CD4-positive, alpha-beta memory T cell (primary cell): ENCODE measurements around the gene MINDY2. TPM values are rescaled to one million over a fixed set of nuclear protein-coding genes. Genes with fewer than 3 reads are reported as not detected.
A peak's percentile ranks its signal among the peaks of the same experiment; 100 is the strongest.
"Not testable (repeated sequence)": the region's sequence is repeated elsewhere in the genome, so short reads cannot be mapped to it uniquely, and the experiment has no call there.

Experiments
- CTCF ChIA-PET: fragments of 350-600 bp; sonication (Branson Sonifier 250); formaldehyde crosslinking; loops from one replicate; lab custom pipeline; 2021; ENCODE audit warnings: inconsistent platforms; ENCODE audit not compliant: partially characterized antibody; lab: Charles Lee
- POLR2A ChIA-PET: fragments of 350-600 bp; sonication (Branson Sonifier 250); formaldehyde crosslinking; loops from one replicate; lab custom pipeline; 2021; ENCODE audit not compliant: partially characterized antibody; lab: Charles Lee
- DNase-seq, 5 donors: peaks; one replicate each; pipeline versions ENCODE4 v3.0.0 to v3.0.0-alpha.2; 2020 to 2022; ENCODE audit warnings: mixed read lengths in 1 of 5
- H3K27ac ChIP-seq: one replicate; pipeline ENCODE4 v1.7.0; 2013; ENCODE audit warnings: low read depth, low read length
- H3K27me3 ChIP-seq: 2 replicates; pipeline ENCODE4 v1.7.0; 2013; ENCODE audit warnings: mild to moderate bottlenecking, low read length, moderate library complexity; ENCODE audit not compliant: insufficient read depth
- H3K36me3 ChIP-seq: 2 replicates; pipeline ENCODE4 v1.7.0; 2013; ENCODE audit warnings: mild to moderate bottlenecking, low read length, moderate library complexity; ENCODE audit not compliant: insufficient read depth
- H3K4me1 ChIP-seq: 2 replicates; pipeline ENCODE4 v1.7.0; 2013; ENCODE audit warnings: mild to moderate bottlenecking, low read length, moderate library complexity; ENCODE audit not compliant: insufficient read depth
- H3K4me3 ChIP-seq, 2 donors: one replicate each; pipeline ENCODE4 v1.7.0; 2013; ENCODE audit warnings: low read length in 2 of 2, mild to moderate bottlenecking in 1 of 2
- H3K9me3 ChIP-seq, 2 donors: one replicate each; pipeline ENCODE4 v1.7.0; 2013; ENCODE audit warnings: low read length in 2 of 2, control low read depth in 1 of 2; ENCODE audit not compliant: control insufficient read depth in 1 of 2
- H3K27ac Mint-ChIP-seq, 7 donors: one replicate each; pipeline ENCODE4 v1.8.0; 2020 to 2021; ENCODE audit warnings: mixed read lengths in 7 of 7, mild to moderate bottlenecking in 6 of 7, inconsistent platforms in 3 of 7, moderate library complexity in 3 of 7
- H3K27me3 Mint-ChIP-seq, 2 donors: one replicate each; pipeline ENCODE4 v1.8.0; 2020 to 2021; ENCODE audit warnings: mixed read lengths in 2 of 2
- H3K36me3 Mint-ChIP-seq, 2 donors: one replicate each; pipeline ENCODE4 v1.8.0; 2020 to 2021; ENCODE audit warnings: mixed read lengths in 2 of 2, inconsistent platforms in 1 of 2, mild to moderate bottlenecking in 1 of 2
- H3K4me1 Mint-ChIP-seq, 4 donors: one replicate each; pipeline ENCODE4 v1.8.0; 2020 to 2021; ENCODE audit warnings: mixed read lengths in 4 of 4, mild to moderate bottlenecking in 1 of 4
- H3K4me3 Mint-ChIP-seq, 8 donors: one replicate each; pipeline ENCODE4 v1.8.0; 2020 to 2021; ENCODE audit warnings: mixed read lengths in 8 of 8, mild to moderate bottlenecking in 7 of 8, moderate library complexity in 6 of 8, inconsistent platforms in 3 of 8
- H3K9me3 Mint-ChIP-seq, 8 donors: one replicate each; pipeline ENCODE4 v1.8.0; 2020 to 2021; ENCODE audit warnings: mixed read lengths in 8 of 8, mild to moderate bottlenecking in 5 of 8, inconsistent platforms in 3 of 8, moderate library complexity in 1 of 8
- intact Hi-C: fragments of 100-400 bp; cut with micrococcal nuclease; formaldehyde crosslinking; loops from one replicate; pipeline ENCODE4 v1.15.1; 2023
- polyA plus RNA-seq, 2 donors: library from polyadenylated mRNA; unstranded; fragments of 300-500 nt; fragmentation: Illumina TruSeq; gene quantifications; one replicate each; pipeline ENCODE4 v1.2.3, GENCODE V29; 2021
- total RNA-seq, 2 experiments: library from RNA; stranded (reverse); gene quantifications; one replicate each; pipeline ENCODE4 v1.2.3, GENCODE V29; 2021

Gene MINDY2
- total and polyA plus RNA-seq, 4 experiments from 2014 or later = 15.4 to 20.5 (median 16.7) TPM

DNA sequence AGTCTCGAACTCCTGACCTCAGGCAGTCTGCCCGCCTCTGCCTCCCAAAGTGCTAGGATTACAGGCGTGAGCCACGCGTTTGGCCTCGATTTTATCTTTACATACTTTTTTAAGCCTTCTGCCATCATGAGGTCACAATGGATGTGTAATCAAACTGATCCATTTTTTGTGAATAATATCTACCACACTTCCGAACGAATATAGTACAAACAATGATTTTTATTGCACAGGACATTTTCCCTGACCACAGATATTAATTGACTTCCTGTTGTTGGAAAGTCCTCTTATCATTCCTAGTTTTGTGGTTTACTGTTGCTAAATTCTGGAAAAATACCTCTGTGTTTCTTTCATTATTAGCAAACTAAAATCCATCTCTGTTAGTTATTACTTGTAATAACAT, 68.9 kb downstream of the MINDY2 start:
- H3K4me3 Mint-ChIP-seq = no peak overlapping the region
- peaks cover 14 to 18% of the 10 kb centered on the region in 2 donors for H3K36me3 Mint-ChIP-seq
- intact Hi-C loops = no loop called here
- Histone ChIP-seq H3K27ac (no peak overlapping the region), H3K4me1 (no peaks in the 10 kb centered on the region), H3K9me3 (no peaks in the 10 kb centered on the region), H3K27me3 (no peaks in the 10 kb centered on the region), H3K4me3 (no peak overlapping the region), H3K36me3 (peaks cover 8% of the 10 kb centered on the region)
- H3K4me1 Mint-ChIP-seq = no peaks in the 10 kb centered on the region
- CTCF ChIA-PET = interaction anchor here (0.9 kb wide), 1 partner anchor 10 kb away, joined by 3 read pairs; no protein-coding TSS in a partner anchor
- no peaks in the 10 kb centered on the region for H3K9me3 Mint-ChIP-seq
- H3K27ac Mint-ChIP-seq = no peak overlapping the region
- DNase-seq = no peak
- H3K27me3 Mint-ChIP-seq = no peaks in the 10 kb centered on the region
- POLR2A ChIA-PET = no interaction called here

DNA sequence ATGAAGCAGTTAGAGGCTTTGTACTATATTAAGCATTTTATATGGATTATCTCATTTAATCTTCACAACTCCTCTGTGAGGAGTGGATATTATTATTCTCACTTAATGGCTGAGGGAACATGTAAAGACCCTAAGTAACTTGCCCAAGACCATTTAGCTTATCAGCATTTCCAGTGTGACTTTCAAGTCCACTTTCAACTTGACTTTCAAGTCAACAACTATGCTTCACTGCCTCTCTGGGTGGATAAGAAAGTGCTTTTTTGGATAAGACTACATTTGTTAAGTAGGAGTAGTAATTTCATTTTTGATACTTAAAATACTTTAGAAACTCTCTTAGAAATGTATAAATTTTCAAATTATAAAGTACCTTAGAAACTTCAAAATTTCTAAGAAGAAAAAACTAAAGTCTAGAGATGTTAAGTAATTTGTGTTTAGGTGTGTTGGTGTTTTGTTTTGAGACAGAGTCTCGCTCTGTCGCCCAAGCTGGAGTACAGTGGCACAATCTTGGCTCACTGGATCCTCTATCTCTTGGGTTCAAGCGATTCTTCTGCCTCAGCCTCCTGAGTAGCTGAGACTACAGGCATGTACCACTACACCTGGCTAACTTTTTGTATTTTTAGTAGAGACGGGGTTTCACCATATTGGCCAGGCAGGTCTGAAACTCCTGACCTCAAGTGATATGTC, 71.8 kb downstream of the MINDY2 start:
- no peak for DNase-seq
- CTCF ChIA-PET = no interaction called here
- Histone ChIP-seq H3K9me3 (no peaks in the 10 kb centered on the region), H3K27me3 (no peaks in the 10 kb centered on the region), H3K4me1 (no peaks in the 10 kb centered on the region), H3K36me3 (peaks cover 8% of the 10 kb centered on the region), H3K4me3 (no peak overlapping the region), H3K27ac (no peak overlapping the region)
- Mint-ChIP-seq H3K27ac (no peak overlapping the region), H3K9me3 (no peaks in the 10 kb centered on the region), H3K4me1 (no peaks in the 10 kb centered on the region), H3K36me3 (peaks cover 25 to 26% of the 10 kb centered on the region in 2 donors), H3K4me3 (no peak overlapping the region), H3K27me3 (no peaks in the 10 kb centered on the region)
- intact Hi-C loops = no loop called here
- POLR2A ChIA-PET = no interaction called here

DNA sequence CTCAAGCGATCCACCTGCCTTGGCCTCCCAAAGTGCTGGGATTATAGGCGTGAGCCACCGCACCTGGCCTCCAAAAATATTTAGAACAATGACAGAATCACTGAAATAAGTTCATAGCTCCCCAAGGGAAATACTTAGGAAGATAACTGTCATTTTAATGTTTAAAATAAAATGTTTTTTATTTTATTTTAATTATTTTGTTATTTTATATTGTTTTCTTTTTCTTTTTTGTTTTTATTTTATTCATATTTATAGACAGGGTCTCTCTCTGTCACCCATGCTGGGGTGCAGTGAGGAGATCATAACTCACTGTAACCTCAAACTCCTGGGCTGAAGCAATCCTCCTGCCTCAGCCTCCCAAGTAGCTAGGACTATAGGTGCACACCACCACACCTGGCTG, 80.1 kb downstream of the MINDY2 start:
- H3K27ac ChIP-seq, H3K4me1 ChIP-seq, H3K9me3 Mint-ChIP-seq, intact Hi-C loops, H3K4me1 Mint-ChIP-seq, H3K4me3 Mint-ChIP-seq, H3K27me3 ChIP-seq, H3K9me3 ChIP-seq, H3K27me3 Mint-ChIP-seq, H3K4me3 ChIP-seq, POLR2A ChIA-PET, DNase-seq: not testable (repeated sequence)
- H3K36me3 ChIP-seq = peaks cover 12% of the 10 kb centered on the region
- Mint-ChIP-seq H3K36me3 (peaks cover 41 to 50% of the 10 kb centered on the region in 2 donors), H3K27ac (peak overlapping the region in 1 of 7 donors; percentile 12)
- CTCF ChIA-PET = interaction anchor here (0.6 to 1.1 kb wide), 2 partner anchors 23 to 83 kb away, joined by 3 to 4 read pairs; no protein-coding TSS in a partner anchor

DNA sequence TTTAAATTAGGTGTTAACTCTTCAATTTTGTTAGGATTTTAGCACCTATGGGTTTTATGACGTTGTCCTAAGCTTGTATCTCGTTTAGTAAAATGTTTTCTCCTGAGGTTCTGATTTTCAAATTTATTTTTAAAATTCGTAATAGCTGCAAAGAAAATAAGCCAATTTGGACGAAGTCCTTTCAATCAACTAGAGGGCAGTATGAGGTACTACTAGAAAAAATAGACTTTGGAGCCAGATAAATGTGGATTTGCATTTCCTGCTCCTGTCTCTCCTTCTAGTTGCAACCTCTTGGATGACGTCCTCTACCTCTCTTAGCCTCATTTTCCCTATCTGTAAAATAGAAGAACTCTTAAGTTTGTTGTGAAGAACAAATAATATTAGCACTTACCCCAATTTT, 81.2 kb downstream of the MINDY2 start:
- no peak overlapping the region for H3K4me3 Mint-ChIP-seq
- intact Hi-C loops = no loop called here
- peaks cover 9% of the 10 kb centered on the region for H3K36me3 ChIP-seq
- H3K4me1 ChIP-seq = no peaks in the 10 kb centered on the region
- no peak overlapping the region for H3K27ac ChIP-seq
- DNase-seq = no peak
- H3K9me3 ChIP-seq = no peaks in the 10 kb centered on the region
- peaks cover 39 to 45% of the 10 kb centered on the region in 2 donors for H3K36me3 Mint-ChIP-seq
- H3K4me1 Mint-ChIP-seq = no peaks in the 10 kb centered on the region
- ChIA-PET POLR2A (interaction anchor here (0.6 kb wide), 1 partner anchor 149 kb away, joined by 4 read pairs; no protein-coding TSS in a partner anchor), CTCF (no interaction called here)
- H3K4me3 ChIP-seq = no peak overlapping the region
- H3K27ac Mint-ChIP-seq = no peak overlapping the region
- no peaks in the 10 kb centered on the region for H3K9me3 Mint-ChIP-seq
- H3K27me3 Mint-ChIP-seq = no peaks in the 10 kb centered on the region
- no peaks in the 10 kb centered on the region for H3K27me3 ChIP-seq

DNA sequence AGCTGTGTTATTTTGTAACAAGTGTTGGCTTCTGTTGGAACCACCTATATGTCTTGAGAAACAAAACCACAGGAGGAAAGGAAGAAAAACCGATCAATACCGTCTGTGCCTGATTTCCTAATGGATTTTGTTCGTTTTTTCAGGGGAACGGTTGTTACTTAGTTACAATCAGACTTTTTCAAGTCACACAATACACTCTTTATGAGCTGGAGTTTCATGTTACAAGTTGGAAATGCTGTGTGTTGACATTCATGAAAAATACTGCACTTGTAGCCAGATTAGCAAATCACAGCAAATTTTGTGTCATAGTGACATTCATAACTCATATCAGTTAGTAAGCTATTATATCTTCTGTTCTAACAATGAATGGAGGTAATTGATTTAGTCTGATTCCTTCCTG, 83.5 kb downstream of the MINDY2 start:
- Histone ChIP-seq H3K9me3 (no peaks in the 10 kb centered on the region), H3K36me3 (no peaks in the 10 kb centered on the region), H3K27me3 (no peaks in the 10 kb centered on the region), H3K4me1 (no peaks in the 10 kb centered on the region), H3K27ac (no peak overlapping the region), H3K4me3 (no peak overlapping the region)
- no peak for DNase-seq
- Mint-ChIP-seq H3K4me3 (no peak overlapping the region), H3K9me3 (no peaks in the 10 kb centered on the region), H3K27ac (peak overlapping the region in 1 of 7 donors; percentile 10), H3K4me1 (no peaks in the 10 kb centered on the region), H3K36me3 (peaks cover 27 to 28% of the 10 kb centered on the region in 2 donors), H3K27me3 (no peaks in the 10 kb centered on the region)
- CTCF ChIA-PET = no interaction called here
- intact Hi-C loops = no loop called here
- POLR2A ChIA-PET = no interaction called here

DNA sequence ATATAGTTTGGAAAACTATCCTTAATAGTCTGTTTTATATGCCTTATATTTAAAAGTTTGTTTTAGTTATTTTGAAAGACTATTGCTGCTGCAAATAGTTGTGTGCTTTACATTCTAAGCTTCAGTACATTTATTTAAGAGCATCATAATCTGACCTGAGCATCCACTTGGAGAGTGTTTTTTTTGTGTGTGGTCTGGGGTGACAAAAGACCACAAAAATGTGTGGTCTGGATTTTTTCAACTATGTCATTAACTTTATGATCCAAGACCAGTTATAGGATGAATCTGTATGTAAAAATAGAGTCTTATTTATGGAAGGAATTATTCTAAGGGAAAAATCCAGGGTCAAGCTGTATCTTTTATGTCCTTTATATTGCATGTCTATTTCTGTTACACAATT, 85.0 kb downstream of the MINDY2 start:
- Histone ChIP-seq H3K9me3 (no peaks in the 10 kb centered on the region), H3K4me1 (no peaks in the 10 kb centered on the region), H3K27me3 (no peaks in the 10 kb centered on the region), H3K4me3 (no peak overlapping the region), H3K36me3 (no peaks in the 10 kb centered on the region), H3K27ac (no peak overlapping the region)
- CTCF ChIA-PET = no interaction called here
- intact Hi-C loops = no loop called here
- H3K4me3 Mint-ChIP-seq = no peak overlapping the region
- no peaks in the 10 kb centered on the region for H3K4me1 Mint-ChIP-seq
- no peaks in the 10 kb centered on the region for H3K9me3 Mint-ChIP-seq
- DNase-seq = no peak
- peak overlapping the region in 1 of 7 donors; percentile 11 for H3K27ac Mint-ChIP-seq
- peaks cover 24 to 27% of the 10 kb centered on the region in 2 donors for H3K36me3 Mint-ChIP-seq
- POLR2A ChIA-PET = no interaction called here
- H3K27me3 Mint-ChIP-seq = no peaks in the 10 kb centered on the region

DNA sequence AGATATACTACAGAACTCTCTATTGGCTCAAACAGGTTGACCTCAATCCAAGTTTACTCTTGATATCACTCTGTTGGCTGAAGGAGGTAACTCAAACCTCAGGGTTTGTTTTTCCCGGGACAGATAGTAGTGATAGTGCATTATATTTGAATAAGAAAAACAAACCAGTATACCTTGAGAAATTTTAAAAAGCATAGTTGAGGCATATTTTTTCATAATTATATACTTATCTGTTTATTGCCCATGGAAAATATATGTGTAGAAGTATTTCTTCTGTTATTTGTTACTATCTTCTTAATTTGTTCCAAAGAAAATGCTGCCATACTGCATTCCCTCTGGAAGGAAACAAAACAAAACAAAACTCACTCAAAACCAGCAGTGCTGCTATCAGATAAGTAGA, 85.5 kb downstream of the MINDY2 start:
- DNase-seq, CTCF ChIA-PET, H3K4me1 ChIP-seq, H3K27me3 Mint-ChIP-seq, H3K9me3 Mint-ChIP-seq, POLR2A ChIA-PET, H3K4me3 ChIP-seq, intact Hi-C loops, H3K27ac ChIP-seq, H3K27me3 ChIP-seq, H3K4me3 Mint-ChIP-seq, H3K9me3 ChIP-seq, H3K4me1 Mint-ChIP-seq, H3K27ac Mint-ChIP-seq, H3K36me3 ChIP-seq: not testable (repeated sequence)
- peaks cover 23 to 26% of the 10 kb centered on the region in 2 donors for H3K36me3 Mint-ChIP-seq
